ENCODE measurements around the gene CPNE5. TPM values are rescaled to one million over a fixed set of nuclear protein-coding genes. Genes with fewer than 3 reads are reported as not detected.
"Not testable (repeated sequence)": the region's sequence is repeated elsewhere in the genome, so short reads cannot be mapped to it uniquely, and the experiment has no call there.

CPNE5 gene
- total RNA-seq, 4 donors from 2014 or later, result 3.0 to 8.3 (median 3.3) TPM; not detected in 1

- intact Hi-C loops (cut with DNase I; ENCODE audit: low total_unique reads) (no loop called here), in situ Hi-C loops (cut with MboI; ENCODE audit: low pct_ligation_motif_present in 1 of 4, low pct_unique_long_range_greater_than_20kb in 1 of 4, low sequenced_read_pairs in 3 of 4) (no loop called here)
- Histone ChIP-seq H3K27ac (no peak overlapping the region), H3K9me3 (no peaks in the 10 kb centered on the region), H3K4me3 (no peak overlapping the region), H3K4me1 (no peaks in the 10 kb centered on the region), H3K36me3 (no peaks in the 10 kb centered on the region), H3K27me3 (no peaks in the 10 kb centered on the region)
- WGBS, 2 donors (ENCODE audit: low coverage in 1 of 2), result 65 to 85% methylated on average over 7 to 9 of the region's 9 CpGs
- no peak for DNase-seq
- no peak for TF ChIP-seq CTCF (IDR thresholded peaks at IDR 0.05)
- no peak for TF ChIP-seq POLR2A (IDR thresholded peaks at IDR 0.05)
- no peak for TF ChIP-seq EP300 (IDR thresholded peaks at IDR 0.05; ENCODE audit: low read depth)
- TF ChIP-seq POLR2AphosphoS5 (IDR thresholded peaks at IDR 0.05), result no peak
Measured at GRCh38 chr6:36817176-36817817, 21.9 kb downstream of the CPNE5 start.

DNA sequence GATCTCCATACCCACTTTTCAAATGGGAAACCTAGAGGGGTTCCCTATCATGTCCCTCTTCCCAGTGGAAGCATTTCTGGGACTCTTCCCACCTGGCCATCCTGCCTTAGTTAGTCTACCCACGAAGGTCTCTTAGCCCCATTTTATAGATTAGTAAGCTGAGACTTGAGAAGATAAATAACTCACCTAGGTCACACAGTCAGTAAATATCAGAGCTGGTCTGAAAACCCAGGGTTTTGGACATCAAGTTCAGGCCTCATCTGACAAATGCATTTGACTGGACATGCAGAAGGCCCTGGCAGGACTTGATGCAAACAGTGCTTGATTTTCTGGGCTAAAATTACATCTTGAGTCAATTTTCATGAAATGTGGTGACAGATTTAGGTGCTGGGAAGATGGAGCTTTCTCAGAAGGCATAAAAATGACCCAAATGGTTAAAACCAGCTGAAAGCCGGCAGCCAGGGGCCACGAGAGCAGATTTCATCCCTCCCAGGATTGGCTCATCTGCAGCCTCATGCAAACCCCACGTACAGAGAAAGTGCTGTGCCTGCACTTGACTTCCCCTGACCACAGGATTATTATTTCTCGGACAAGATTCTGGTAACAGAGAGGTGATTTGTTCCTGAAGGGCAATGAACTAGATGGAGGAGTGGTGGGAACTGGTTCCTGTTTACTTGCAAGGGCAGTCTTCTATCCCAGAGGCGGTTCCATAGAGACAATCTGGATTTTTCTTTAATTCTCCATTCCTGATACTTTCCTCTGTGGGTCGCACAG lies 23.1 kb downstream of the CPNE5 start:
- Histone ChIP-seq H3K36me3 (no peaks in the 10 kb centered on the region), H3K4me1 (no peaks in the 10 kb centered on the region), H3K27ac (no peak overlapping the region), H3K4me3 (no peak overlapping the region), H3K9me3 (no peaks in the 10 kb centered on the region), H3K27me3 (no peaks in the 10 kb centered on the region)
- TF ChIP-seq POLR2A (IDR thresholded peaks at IDR 0.05) (no peak), POLR2AphosphoS5 (IDR thresholded peaks at IDR 0.05) (no peak), EP300 (IDR thresholded peaks at IDR 0.05; ENCODE audit: low read depth) (no peak), CTCF (IDR thresholded peaks at IDR 0.05) (no peak)
- 69 to 77% methylated on average over 3 to 7 of the region's 7 CpGs for WGBS, 2 donors (ENCODE audit: low coverage in 1 of 2)
- in situ Hi-C loops (cut with MboI; ENCODE audit: low pct_ligation_motif_present in 1 of 4, low pct_unique_long_range_greater_than_20kb in 1 of 4, low sequenced_read_pairs in 3 of 4) (no loop called here), intact Hi-C loops (cut with DNase I; ENCODE audit: low total_unique reads) (no loop called here)
- DNase-seq, result no peak

DNA sequence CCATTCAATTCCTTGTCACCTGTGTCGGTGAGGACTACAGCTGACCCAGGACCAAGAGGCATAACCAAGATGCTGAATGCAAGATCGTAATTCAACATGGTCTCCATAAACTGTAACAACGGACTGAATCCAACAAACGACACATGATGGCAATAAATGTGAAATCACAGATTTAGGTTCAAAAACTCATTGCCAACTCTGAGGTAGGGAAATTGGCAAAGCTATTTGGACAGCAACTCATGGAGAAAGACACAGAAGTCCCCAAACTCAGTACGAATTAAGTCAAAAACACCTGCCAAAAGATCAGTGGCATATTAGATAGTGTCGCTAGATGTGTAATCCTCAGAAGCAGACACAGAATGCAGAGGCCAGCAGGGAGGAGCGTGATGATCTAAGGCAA lies 25.0 kb downstream of the CPNE5 start:
- H3K27me3 ChIP-seq, result no peaks in the 10 kb centered on the region
- no peaks in the 10 kb centered on the region for H3K9me3 ChIP-seq
- no peak overlapping the region for H3K27ac ChIP-seq
- in situ Hi-C loops (cut with MboI; ENCODE audit: low pct_ligation_motif_present in 1 of 4, low pct_unique_long_range_greater_than_20kb in 1 of 4, low sequenced_read_pairs in 3 of 4), result no loop called here
- WGBS, 2 donors (ENCODE audit: low coverage in 1 of 2), result 85 to 86% methylated on average over 6 to 7 of the region's 7 CpGs
- no peaks in the 10 kb centered on the region for H3K36me3 ChIP-seq
- no peak for DNase-seq
- no peak for TF ChIP-seq EP300 (IDR thresholded peaks at IDR 0.05; ENCODE audit: low read depth)
- no peak for TF ChIP-seq POLR2AphosphoS5 (IDR thresholded peaks at IDR 0.05)
- TF ChIP-seq CTCF (IDR thresholded peaks at IDR 0.05), result no peak
- no peak for TF ChIP-seq POLR2A (IDR thresholded peaks at IDR 0.05)
- H3K4me3 ChIP-seq, result no peak overlapping the region
- intact Hi-C loops (cut with DNase I; ENCODE audit: low total_unique reads), result no loop called here
- H3K4me1 ChIP-seq, result no peaks in the 10 kb centered on the region

DNA sequence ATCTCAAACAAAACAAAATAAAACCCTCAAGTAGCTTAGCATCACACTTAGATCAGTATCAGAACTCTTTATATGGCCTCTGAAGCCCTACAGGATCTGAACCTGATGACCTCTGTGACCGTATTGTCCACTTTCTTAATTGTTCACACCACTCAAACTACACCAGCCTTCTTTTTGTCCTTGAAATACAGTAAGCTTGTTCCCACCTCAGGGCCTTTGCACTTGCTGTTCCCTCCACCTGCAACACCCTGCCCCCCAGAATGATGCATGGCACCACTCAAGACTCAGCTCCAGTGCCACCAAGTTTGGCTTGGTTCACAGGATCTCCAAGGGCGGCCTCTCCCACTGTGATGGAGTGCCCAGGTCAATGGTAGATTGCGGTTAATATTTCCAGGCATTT lies 25.7 kb downstream of the CPNE5 start:
- in situ Hi-C loops (cut with MboI; ENCODE audit: low pct_ligation_motif_present in 1 of 4, low pct_unique_long_range_greater_than_20kb in 1 of 4, low sequenced_read_pairs in 3 of 4) (no loop called here), intact Hi-C loops (cut with DNase I; ENCODE audit: low total_unique reads) (no loop called here)
- Histone ChIP-seq H3K36me3 (no peaks in the 10 kb centered on the region), H3K27ac (no peak overlapping the region), H3K9me3 (no peaks in the 10 kb centered on the region), H3K4me3 (no peak overlapping the region), H3K4me1 (no peaks in the 10 kb centered on the region), H3K27me3 (no peaks in the 10 kb centered on the region)
- no peak for DNase-seq
- TF ChIP-seq POLR2AphosphoS5 (IDR thresholded peaks at IDR 0.05), result no peak
- no peak for TF ChIP-seq POLR2A (IDR thresholded peaks at IDR 0.05)
- TF ChIP-seq EP300 (IDR thresholded peaks at IDR 0.05; ENCODE audit: low read depth), result no peak
- no peak for TF ChIP-seq CTCF (IDR thresholded peaks at IDR 0.05)
- WGBS, 2 donors (ENCODE audit: low coverage in 1 of 2), result 60 to 65% methylated on average over 1 to 3 of the region's 3 CpGs

DNA sequence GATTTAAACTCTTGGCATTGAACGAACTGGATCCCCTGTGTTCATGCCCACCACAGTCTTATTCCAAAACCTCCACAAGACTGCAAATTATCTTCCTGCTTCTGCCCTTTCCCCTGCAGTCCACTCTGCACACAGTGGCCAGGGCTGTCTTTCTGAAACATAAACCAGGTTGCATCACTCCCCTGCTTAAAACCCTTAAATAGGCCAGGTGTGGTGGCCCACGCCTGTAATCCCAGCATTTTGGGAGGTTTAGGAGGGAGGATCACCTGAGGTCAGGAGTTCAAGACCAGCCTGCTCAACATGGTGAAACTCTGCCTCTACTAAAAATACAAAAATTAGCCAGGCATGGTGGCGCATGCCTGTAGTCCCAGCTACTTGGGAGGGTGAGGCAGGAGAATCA lies 26.2 kb downstream of the CPNE5 start:
- not testable (repeated sequence) for H3K36me3 ChIP-seq, H3K9me3 ChIP-seq
- WGBS, 2 donors (ENCODE audit: low coverage in 1 of 2), result 94% methylated on average over 3 of the region's 3 CpGs; no CpG with 5 or more reads in 1 of the 2 donors

More for the DNA sequence above, 26.2 kb downstream of the CPNE5 start:
- H3K4me3 ChIP-seq; intact Hi-C loops (cut with DNase I; ENCODE audit: low total_unique reads); H3K4me1 ChIP-seq; DNase-seq; H3K27ac ChIP-seq; in situ Hi-C loops (cut with MboI; ENCODE audit: low pct_ligation_motif_present in 1 of 4, low pct_unique_long_range_greater_than_20kb in 1 of 4, low sequenced_read_pairs in 3 of 4); H3K27me3 ChIP-seq: not testable (repeated sequence)

Data from transverse colon (tissue), 4 donors.